Measurements from ENCODE around the gene SMPDL3B.

The SMPDL3B gene

DNA sequence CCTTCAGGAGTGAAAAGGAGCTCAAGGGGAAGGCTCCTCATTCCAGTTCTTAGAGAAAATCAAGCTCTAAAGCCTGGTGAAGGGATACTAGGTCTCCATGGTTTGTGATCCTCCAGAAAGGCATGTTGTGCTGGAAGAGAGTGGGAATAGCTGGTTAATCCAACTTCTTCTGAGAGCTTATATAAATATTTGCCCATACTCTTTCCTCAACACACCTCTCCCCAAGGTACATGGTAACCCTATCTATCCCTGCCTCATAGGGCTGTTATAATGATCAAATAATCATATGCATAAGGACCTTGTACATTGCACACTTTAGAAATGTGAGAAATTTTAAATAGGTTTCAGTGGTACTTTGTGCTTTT is 39.6 kb downstream of the SMPDL3B start:
- Histone ChIP-seq H4K12ac (ENCODE audit: low read depth, low read length) (no peak overlapping the region), H2BK12ac (ENCODE audit: low read length) (no peak overlapping the region), H4K8ac (ENCODE audit: low read depth, low read length) (no peak overlapping the region), H3K9ac (ENCODE audit: low read length) (no peak overlapping the region), H3K27me3 (ENCODE audit: insufficient read depth, low read length) (no peaks in the 10 kb centered on the region), H3K79me2 (ENCODE audit: control insufficient read depth, insufficient read depth, low read length, poor library complexity) (no peaks in the 10 kb centered on the region), H3K18ac (ENCODE audit: low read length) (no peak overlapping the region), H3K9me3 (ENCODE audit: insufficient read depth, low read depth, low read length) (no peaks in the 10 kb centered on the region), H3K4ac (ENCODE audit: low read depth, low read length) (no peak overlapping the region), H3K4me1 (ENCODE audit: control insufficient read depth in 1 of 2, insufficient read depth in 2 of 2, low read length in 2 of 2) (no peaks in the 10 kb centered on the region), H3K79me1 (ENCODE audit: low read length) (no peaks in the 10 kb centered on the region), H3K14ac (ENCODE audit: low read length) (no peak overlapping the region), H4K91ac (ENCODE audit: low read depth, low read length) (no peak overlapping the region), H2AFZ (ENCODE audit: insufficient read depth, low read length, poor library complexity) (no peak overlapping the region), H3K36me3 (ENCODE audit: control insufficient read depth in 1 of 2, insufficient read depth in 2 of 2, low read length in 2 of 2) (peaks cover 5 to 12% of the 10 kb centered on the region in 2 experiments), H3K27ac (ENCODE audit: low read depth, low read length) (no peak overlapping the region), H3K4me3 (ENCODE audit: low read depth, low read length) (no peak overlapping the region), H3K4me2 (ENCODE audit: low read length) (no peak overlapping the region), H3K23ac (ENCODE audit: low read length) (no peak overlapping the region), H2AK5ac (ENCODE audit: low read length) (no peak overlapping the region), H2BK120ac (ENCODE audit: insufficient read depth, low read length, poor library complexity) (no peak overlapping the region), H2BK5ac (ENCODE audit: low read depth, low read length, poor library complexity) (no peak overlapping the region)
- DNase-seq = no peak

- Histone ChIP-seq H3K79me1 (ENCODE audit: low read length) (no peaks in the 10 kb centered on the region), H3K9me3 (ENCODE audit: insufficient read depth, low read depth, low read length) (no peaks in the 10 kb centered on the region), H2BK120ac (ENCODE audit: insufficient read depth, low read length, poor library complexity) (no peak overlapping the region), H3K36me3 (ENCODE audit: control insufficient read depth in 1 of 2, insufficient read depth in 2 of 2, low read length in 2 of 2) (peaks cover 0 to 2% of the 10 kb centered on the region in 2 experiments), H4K91ac (ENCODE audit: low read depth, low read length) (no peak overlapping the region), H3K27me3 (ENCODE audit: insufficient read depth, low read length) (no peaks in the 10 kb centered on the region), H2BK5ac (ENCODE audit: low read depth, low read length, poor library complexity) (no peak overlapping the region), H3K27ac (ENCODE audit: low read depth, low read length) (no peak overlapping the region), H3K14ac (ENCODE audit: low read length) (no peak overlapping the region), H3K79me2 (ENCODE audit: control insufficient read depth, insufficient read depth, low read length, poor library complexity) (no peaks in the 10 kb centered on the region), H4K12ac (ENCODE audit: low read depth, low read length) (no peak overlapping the region), H2BK12ac (ENCODE audit: low read length) (no peak overlapping the region), H3K4me2 (ENCODE audit: low read length) (no peak overlapping the region), H3K4ac (ENCODE audit: low read depth, low read length) (no peak overlapping the region), H3K4me1 (ENCODE audit: control insufficient read depth in 1 of 2, insufficient read depth in 2 of 2, low read length in 2 of 2) (no peaks in the 10 kb centered on the region), H3K9ac (ENCODE audit: low read length) (no peak overlapping the region), H4K8ac (ENCODE audit: low read depth, low read length) (no peak overlapping the region), H3K18ac (ENCODE audit: low read length) (no peak overlapping the region), H2AK5ac (ENCODE audit: low read length) (no peak overlapping the region), H3K23ac (ENCODE audit: low read length) (no peak overlapping the region), H2AFZ (ENCODE audit: insufficient read depth, low read length, poor library complexity) (no peak overlapping the region), H3K4me3 (ENCODE audit: low read depth, low read length) (no peak overlapping the region)
- no CpG with 5 or more reads among the region's 1 CpG for WGBS (ENCODE audit: extremely low coverage, insufficient coverage, insufficient read length)
- peak in 1 of 2 donors; percentile 71 for DNase-seq
Measured at GRCh38 chr1:27979151-27979858, 44.5 kb downstream of the SMPDL3B start.

GRCh38 chr1:27979859-27980201 is 45.0 kb downstream of the SMPDL3B start:
- H4K91ac ChIP-seq (ENCODE audit: low read depth, low read length) = no peak overlapping the region
- no peak overlapping the region for H3K27ac ChIP-seq (ENCODE audit: low read depth, low read length)
- no peaks in the 10 kb centered on the region for H3K4me1 ChIP-seq (ENCODE audit: control insufficient read depth in 1 of 2, insufficient read depth in 2 of 2, low read length in 2 of 2)
- H3K9me3 ChIP-seq (ENCODE audit: insufficient read depth, low read depth, low read length) = no peaks in the 10 kb centered on the region
- H3K27me3 ChIP-seq (ENCODE audit: insufficient read depth, low read length) = no peaks in the 10 kb centered on the region
- no peak overlapping the region for H3K14ac ChIP-seq (ENCODE audit: low read length)
- peaks cover 0 to 2% of the 10 kb centered on the region in 2 experiments for H3K36me3 ChIP-seq (ENCODE audit: control insufficient read depth in 1 of 2, insufficient read depth in 2 of 2, low read length in 2 of 2)
- H3K4ac ChIP-seq (ENCODE audit: low read depth, low read length) = no peak overlapping the region
- H3K79me2 ChIP-seq (ENCODE audit: control insufficient read depth, insufficient read depth, low read length, poor library complexity) = no peaks in the 10 kb centered on the region
- H2AFZ ChIP-seq (ENCODE audit: insufficient read depth, low read length, poor library complexity) = no peak overlapping the region
- H4K8ac ChIP-seq (ENCODE audit: low read depth, low read length) = no peak overlapping the region
- H3K18ac ChIP-seq (ENCODE audit: low read length) = no peak overlapping the region
- no peak overlapping the region for H2AK5ac ChIP-seq (ENCODE audit: low read length)
- no CpG with 5 or more reads among the region's 2 CpGs for WGBS (ENCODE audit: extremely low coverage, insufficient coverage, insufficient read length)
- H2BK5ac ChIP-seq (ENCODE audit: low read depth, low read length, poor library complexity) = no peak overlapping the region
- no peak overlapping the region for H3K4me2 ChIP-seq (ENCODE audit: low read length)
- H2BK120ac ChIP-seq (ENCODE audit: insufficient read depth, low read length, poor library complexity) = no peak overlapping the region
- H3K79me1 ChIP-seq (ENCODE audit: low read length) = no peaks in the 10 kb centered on the region
- H3K23ac ChIP-seq (ENCODE audit: low read length) = no peak overlapping the region
- no peak overlapping the region for H2BK12ac ChIP-seq (ENCODE audit: low read length)
- DNase-seq = no peak
- no peak overlapping the region for H4K12ac ChIP-seq (ENCODE audit: low read depth, low read length)
- no peak overlapping the region for H3K9ac ChIP-seq (ENCODE audit: low read length)
- H3K4me3 ChIP-seq (ENCODE audit: low read depth, low read length) = no peak overlapping the region

DNA sequence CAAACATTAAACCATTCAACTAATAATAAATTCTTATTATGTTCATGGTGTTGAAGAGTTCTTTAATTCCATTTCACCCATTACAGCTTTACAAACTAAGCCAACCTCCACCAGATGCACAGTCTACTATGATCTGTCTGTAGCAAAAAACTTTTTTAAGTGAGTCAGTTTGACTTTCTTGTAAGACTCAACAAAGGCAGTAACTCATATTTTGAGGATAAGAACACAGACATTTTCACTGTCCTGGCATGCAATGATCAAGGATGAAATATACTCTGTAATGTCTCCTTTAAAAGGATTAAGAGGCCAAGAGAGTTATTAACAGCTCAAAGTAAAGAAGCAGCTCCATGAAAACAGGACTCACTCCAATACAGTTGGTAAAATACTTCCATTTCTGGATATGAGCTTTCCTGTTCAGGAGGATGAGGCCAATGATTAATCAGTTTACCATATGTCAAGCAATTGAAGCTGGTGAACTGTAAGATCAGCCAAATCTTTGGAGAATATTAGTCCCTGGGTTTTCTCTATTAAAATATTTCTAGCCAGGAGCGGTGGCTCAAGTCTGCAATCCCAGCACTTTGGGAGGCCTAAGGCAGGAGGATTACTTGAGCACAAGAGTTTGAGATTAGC is 45.5 kb downstream of the SMPDL3B start:
- H4K12ac ChIP-seq (ENCODE audit: low read depth, low read length) = no peak overlapping the region
- H3K27me3 ChIP-seq (ENCODE audit: insufficient read depth, low read length) = no peaks in the 10 kb centered on the region
- no peak overlapping the region for H2AK5ac ChIP-seq (ENCODE audit: low read length)
- no peak overlapping the region for H3K4me2 ChIP-seq (ENCODE audit: low read length)
- H2BK12ac ChIP-seq (ENCODE audit: low read length) = no peak overlapping the region
- H3K14ac ChIP-seq (ENCODE audit: low read length) = no peak overlapping the region
- H2BK120ac ChIP-seq (ENCODE audit: insufficient read depth, low read length, poor library complexity) = no peak overlapping the region
- no peak overlapping the region for H2AFZ ChIP-seq (ENCODE audit: insufficient read depth, low read length, poor library complexity)
- H3K36me3 ChIP-seq (ENCODE audit: control insufficient read depth in 1 of 2, insufficient read depth in 2 of 2, low read length in 2 of 2) = peaks cover 2 to 5% of the 10 kb centered on the region in 2 experiments
- no peak overlapping the region for H3K27ac ChIP-seq (ENCODE audit: low read depth, low read length)
- H3K4me3 ChIP-seq (ENCODE audit: low read depth, low read length) = no peak overlapping the region
- H3K9me3 ChIP-seq (ENCODE audit: insufficient read depth, low read depth, low read length) = no peaks in the 10 kb centered on the region
- no peak for DNase-seq
- no peak overlapping the region for H3K4ac ChIP-seq (ENCODE audit: low read depth, low read length)
- no peak overlapping the region for H3K23ac ChIP-seq (ENCODE audit: low read length)
- no peaks in the 10 kb centered on the region for H3K79me1 ChIP-seq (ENCODE audit: low read length)
- H4K8ac ChIP-seq (ENCODE audit: low read depth, low read length) = no peak overlapping the region
- no peak overlapping the region for H3K18ac ChIP-seq (ENCODE audit: low read length)
- no peak overlapping the region for H3K9ac ChIP-seq (ENCODE audit: low read length)
- H3K79me2 ChIP-seq (ENCODE audit: control insufficient read depth, insufficient read depth, low read length, poor library complexity) = no peaks in the 10 kb centered on the region
- no CpG with 5 or more reads among the region's 1 CpG for WGBS (ENCODE audit: extremely low coverage, insufficient coverage, insufficient read length)
- no peaks in the 10 kb centered on the region for H3K4me1 ChIP-seq (ENCODE audit: control insufficient read depth in 1 of 2, insufficient read depth in 2 of 2, low read length in 2 of 2)
- no peak overlapping the region for H4K91ac ChIP-seq (ENCODE audit: low read depth, low read length)
- no peak overlapping the region for H2BK5ac ChIP-seq (ENCODE audit: low read depth, low read length, poor library complexity)
